ENCODE data around the gene SLC9A3. TPM values are rescaled to one million over a fixed set of nuclear protein-coding genes. Genes with fewer than 3 reads are reported as not detected.

SLC9A3 gene
- total and polyA plus RNA-seq, 2 of the 13 experiments (the other 11 are each of a cell fraction or from before 2014, with no cell fraction given): 1.5 to 1.8 TPM

GRCh38 chr5:478982-479535 lies 45.2 kb downstream of the SLC9A3 start:
- WGBS (ENCODE audit: low lambda C conversion rate): no CpG with 5 or more reads among the region's 18 CpGs
- intact Hi-C loops (cut with micrococcal nuclease; ENCODE audit: unreplicated experiment): no loop called here
- Histone ChIP-seq H3K27me3 (ENCODE audit: control insufficient read depth in 1 of 2, insufficient read depth in 2 of 2, low read length in 2 of 2) (peaks cover 21 to 87% of the 10 kb centered on the region in 2 experiments), H3K4me3 (replicated peaks in 1 of 3; ENCODE audit: insufficient read depth in 1 of 3, low read depth in 2 of 3, low read length in 3 of 3) (no peak overlapping the region), H3K27ac (ENCODE audit: extremely low read length, insufficient read depth, low read length) (no peak overlapping the region), H3K9ac (ENCODE audit: insufficient read depth, low read depth, low read length) (no peak overlapping the region), H3K79me2 (ENCODE audit: insufficient read depth, low read length) (no peaks in the 10 kb centered on the region), H4K20me1 (ENCODE audit: insufficient read depth, low read length) (no peaks in the 10 kb centered on the region), H3K9me3 (ENCODE audit: low read length) (no peaks in the 10 kb centered on the region), H3K36me3 (replicated peaks in 1 of 2; ENCODE audit: control insufficient read depth in 1 of 2, insufficient read depth in 2 of 2, low read length in 2 of 2) (no peaks in the 10 kb centered on the region; a peak in 1 of 5 replicates), H3K4me1 (ENCODE audit: insufficient read depth, low read length) (peaks cover 15% of the 10 kb centered on the region), H3K4me2 (ENCODE audit: low read depth, low read length) (no peak overlapping the region), H2AFZ (ENCODE audit: low read length) (no peak overlapping the region)
- TF ChIP-seq AKAP8 (CRISPR knock-in tag; IDR thresholded peaks at IDR 0.05) (peak; percentile 46; the same call in 1 of the 2 replicates), KDM2A (CRISPR knock-in tag; IDR thresholded peaks at IDR 0.05; ENCODE audit: borderline replicate concordance, low read depth) (peak; percentile 16; the same call in 1 of the 2 replicates), ZC3H13 (CRISPR knock-in tag; IDR thresholded peaks at IDR 0.05) (no peak), POLR2AphosphoS5 (IDR thresholded peaks at IDR 0.05; ENCODE audit: low read depth, low read length) (no peak), AGO1 (IDR thresholded peaks at IDR 0.05; ENCODE audit: low read depth, low read length, poor library complexity, severe bottlenecking) (peak; percentile 75)
- peak; percentile 12; the same call in 2 of the 3 replicates for ATAC-seq
- ChIA-PET POLR2A (no interaction called here), CTCF (ENCODE audit: low intra/inter-chr PET ratio, low total read pairs) (no interaction called here)
- no peak for FAIRE-seq
- no peak for DNase-seq (ENCODE audit: low spot score)
- in situ Hi-C loops (cut with HindIII; ENCODE audit: extremely low pct_ligation_motif_present, low pct_unique_long_range_greater_than_20kb): no loop called here
- no TSS peak for BruUV-seq (replicated peaks)

GRCh38 chr5:478369-478981 lies 45.8 kb downstream of the SLC9A3 start:
- Histone ChIP-seq H3K4me2 (ENCODE audit: low read depth, low read length) (no peak overlapping the region), H3K27ac (ENCODE audit: extremely low read length, insufficient read depth, low read length) (no peak overlapping the region), H3K36me3 (replicated peaks in 1 of 2; ENCODE audit: control insufficient read depth in 1 of 2, insufficient read depth in 2 of 2, low read length in 2 of 2) (no peaks in the 10 kb centered on the region; a peak in 1 of 5 replicates), H3K27me3 (ENCODE audit: control insufficient read depth in 1 of 2, insufficient read depth in 2 of 2, low read length in 2 of 2) (peaks cover 21 to 83% of the 10 kb centered on the region in 2 experiments), H3K9me3 (ENCODE audit: low read length) (no peaks in the 10 kb centered on the region), H3K9ac (ENCODE audit: insufficient read depth, low read depth, low read length) (no peak overlapping the region), H2AFZ (ENCODE audit: low read length) (no peak overlapping the region), H4K20me1 (ENCODE audit: insufficient read depth, low read length) (no peaks in the 10 kb centered on the region), H3K4me1 (ENCODE audit: insufficient read depth, low read length) (peaks cover 15% of the 10 kb centered on the region), H3K4me3 (replicated peaks in 1 of 3; ENCODE audit: insufficient read depth in 1 of 3, low read depth in 2 of 3, low read length in 3 of 3) (no peak overlapping the region), H3K79me2 (ENCODE audit: insufficient read depth, low read length) (no peaks in the 10 kb centered on the region)
- no peak for TF ChIP-seq NBN (conservative IDR thresholded peaks at IDR 0.05)
- TF ChIP-seq AGO2 (optimal IDR thresholded peaks at IDR 0.05; ENCODE audit: low read depth, low read length): peak; percentile 3
- 0% methylated on average over 2 of the region's 18 CpGs for WGBS (ENCODE audit: low lambda C conversion rate)
- in situ Hi-C loops (cut with HindIII; ENCODE audit: extremely low pct_ligation_motif_present, low pct_unique_long_range_greater_than_20kb): no loop called here
- intact Hi-C loops (cut with micrococcal nuclease; ENCODE audit: unreplicated experiment): no loop called here
- CTCF ChIA-PET (ENCODE audit: low intra/inter-chr PET ratio, low total read pairs): no interaction called here
- no TSS peak for BruUV-seq (replicated peaks)
- ATAC-seq (no peak), FAIRE-seq (no peak), DNase-seq (ENCODE audit: low spot score) (no peak)
- POLR2A ChIA-PET: no interaction called here

Data from HepG2 (cell line).